K562 (cell line): Measurements from ENCODE around the gene ZNF500.

ENCODE experiments used
- BDP1 ChIP-seq: IDR thresholded peaks from 3 replicates; pipeline ENCODE4 v1.6.1; 2011; ENCODE audit not compliant: insufficient read length, insufficient read depth
- EZH2 ChIP-seq: IDR thresholded peaks from 2 replicates; pipeline ENCODE4 v1.6.1; 2012; ENCODE audit warnings: low read depth, mild to moderate bottlenecking, inconsistent platforms, low read length, borderline replicate concordance
- FOXP4 ChIP-seq: sonication (generic); formaldehyde crosslinking; IDR thresholded peaks from 2 replicates; pipeline ENCODE4 v1.8.0; 2022; ENCODE audit warnings: mild to moderate bottlenecking, missing genetic modification reagents, borderline replicate concordance
- JUND ChIP-seq, 2 experiments: IDR thresholded peaks; 2 replicates in 1 of 2; 3 replicates in 1 of 2; pipeline ENCODE4 v1.6.1; 2011; ENCODE audit warnings: borderline replicate concordance in 2 of 2, low read depth in 2 of 2, low read length in 2 of 2, improper control_type of control experiment in 1 of 2, missing biosample characterization in 1 of 2, missing genetic modification characterization in 1 of 2, missing genetic modification reagents in 1 of 2
- KLF6 ChIP-seq: fragments of 250-450 bp; sonication (Bioruptor Pico); IDR thresholded peaks from 2 replicates; pipeline ENCODE4 v1.4.0; 2020; ENCODE audit warnings: mild to moderate bottlenecking, moderate library complexity, borderline replicate concordance
- NCOA1 ChIP-seq: fragments of 450-650 bp; IDR thresholded peaks from 2 replicates; pipeline ENCODE4 v1.6.1; 2016; ENCODE audit warnings: low read depth
- POLR2A ChIP-seq: fragments of 450-650 bp; conservative IDR thresholded peaks from 2 replicates; pipeline ENCODE4 v1.6.1; 2016
- ZNF239 ChIP-seq: fragments of 250-450 bp; sonication (Bioruptor Pico); IDR thresholded peaks from 2 replicates; pipeline ENCODE4 v1.4.0; 2020; ENCODE audit warnings: mild to moderate bottlenecking
- ZNF324 ChIP-seq: fragments of 250-450 bp; sonication (Bioruptor Pico); IDR thresholded peaks from 2 replicates; pipeline ENCODE4 v1.4.0; 2020; ENCODE audit warnings: mild to moderate bottlenecking

- no peak for TF ChIP-seq FOXP4
- no peak for TF ChIP-seq NCOA1
- TF ChIP-seq JUND (IDR thresholded peaks at IDR 0.05; ENCODE audit: borderline replicate concordance, low read depth, low read length): no peak
- TF ChIP-seq JUND (tag; IDR thresholded peaks at IDR 0.05; ENCODE audit: borderline replicate concordance, low read depth, low read length): no peak
- no peak for TF ChIP-seq KLF6 (CRISPR knock-in tag)
- no peak for TF ChIP-seq EZH2
- TF ChIP-seq POLR2A: no peak
- TF ChIP-seq ZNF324 (CRISPR knock-in tag): no peak
- no peak for TF ChIP-seq BDP1
- TF ChIP-seq ZNF239 (CRISPR knock-in tag): no peak
Measured at GRCh38 chr16:4744555-4745273, 22.2 kb downstream of the ZNF500 start.
